ENCODE data around the gene SLC6A16.
"Not testable (repeated sequence)": the region's sequence is repeated elsewhere in the genome, so short reads cannot be mapped to it uniquely, and the experiment has no call there.

Gene SLC6A16

GRCh38 chr19:49331187-49331586 lies 6.2 kb upstream of the SLC6A16 start:
- not testable (repeated sequence) for DNase-seq (ENCODE audit: low read depth)

- DNase-seq (ENCODE audit: low read depth), result no peak
These were observed 3.8 kb upstream of the SLC6A16 start for GRCh38 chr19:49328741-49329140.

GRCh38 chr19:49327878-49328544 lies 3.0 kb upstream of the SLC6A16 start:
- DNase-seq (ENCODE audit: low read depth), result no peak

- DNase-seq (ENCODE audit: low read depth), result no peak
These were observed 1.2 kb upstream of the SLC6A16 start for GRCh38 chr19:49326165-49326704.

- not testable (repeated sequence) for DNase-seq (ENCODE audit: low read depth)
These were observed 765 bp upstream of the SLC6A16 start for GRCh38 chr19:49325756-49326155.

- DNase-seq (ENCODE audit: low read depth), result no peak
These were observed 6.7 kb downstream of the SLC6A16 start for GRCh38 chr19:49318296-49318695.

DNA sequence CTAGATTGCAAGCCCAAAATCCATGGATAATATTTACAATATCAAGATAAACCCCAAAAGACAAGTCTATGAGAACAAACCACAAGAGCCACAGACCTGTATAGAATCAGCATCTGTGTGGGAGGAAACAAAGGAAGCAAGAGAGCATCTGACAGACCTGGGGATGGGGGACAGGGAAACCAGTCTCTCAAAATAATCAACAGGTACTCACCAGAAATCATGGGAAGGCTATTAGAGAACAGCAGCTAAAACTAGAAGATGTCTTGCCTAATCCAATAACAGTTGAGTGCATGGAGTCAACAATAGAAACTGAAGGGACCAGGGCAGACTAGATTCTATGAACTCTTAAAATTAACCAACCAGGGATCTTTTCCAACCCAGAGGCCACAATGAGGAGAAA lies 8.7 kb downstream of the SLC6A16 start:
- DNase-seq (ENCODE audit: low read depth), result no peak

- DNase-seq (ENCODE audit: low read depth), result no peak
These were observed 9.9 kb downstream of the SLC6A16 start for GRCh38 chr19:49315111-49315510.

- DNase-seq (ENCODE audit: low read depth), result no peak
These were observed 15.9 kb downstream of the SLC6A16 start for GRCh38 chr19:49309087-49309486.

DNA sequence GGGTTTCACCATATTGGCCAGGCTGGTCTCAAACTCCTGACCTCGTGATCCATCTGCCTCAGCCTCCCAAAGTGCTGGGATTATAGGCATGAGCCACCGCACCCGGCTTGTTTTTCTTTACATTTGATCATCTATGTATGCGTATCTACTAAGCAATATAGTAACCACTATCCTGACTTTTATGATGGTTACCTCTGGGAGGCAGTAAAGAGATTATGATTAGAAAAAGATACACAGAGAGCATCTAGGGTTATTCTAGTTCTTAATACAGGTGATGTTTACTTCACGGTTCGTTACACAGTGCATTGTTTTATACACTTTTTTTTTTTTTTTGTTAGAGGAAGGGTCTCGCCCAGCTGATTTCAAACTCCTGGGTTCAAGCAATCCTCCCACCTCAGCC lies 18.3 kb downstream of the SLC6A16 start:
- DNase-seq (ENCODE audit: low read depth), result not testable (repeated sequence)

DNA sequence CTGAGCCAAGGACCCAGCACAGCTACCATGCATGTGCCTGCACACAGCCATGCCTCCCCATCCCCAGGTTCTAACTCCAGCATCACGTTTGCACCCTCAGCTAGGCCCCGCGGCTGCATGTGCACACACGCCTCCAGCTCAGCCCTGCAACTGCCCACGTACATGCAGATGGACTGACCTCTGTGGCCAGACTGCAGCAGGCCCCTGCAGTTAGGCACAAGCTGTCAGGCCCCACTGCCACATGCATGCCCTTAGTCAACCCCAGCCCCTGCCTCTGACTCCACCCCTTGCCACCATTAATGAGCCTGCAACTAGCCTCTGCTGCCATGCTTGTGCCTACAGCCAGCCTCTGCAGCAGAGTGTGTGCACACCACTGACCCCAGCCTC lies 23.1 kb downstream of the SLC6A16 start:
- DNase-seq (ENCODE audit: low read depth), result no peak

GRCh38 chr19:49301165-49301865 lies 23.7 kb downstream of the SLC6A16 start:
- DNase-seq (ENCODE audit: low read depth), result peak; percentile 24

- DNase-seq (ENCODE audit: low read depth), result not testable (repeated sequence)
These were observed 26.3 kb downstream of the SLC6A16 start for GRCh38 chr19:49298653-49299052.

DNA sequence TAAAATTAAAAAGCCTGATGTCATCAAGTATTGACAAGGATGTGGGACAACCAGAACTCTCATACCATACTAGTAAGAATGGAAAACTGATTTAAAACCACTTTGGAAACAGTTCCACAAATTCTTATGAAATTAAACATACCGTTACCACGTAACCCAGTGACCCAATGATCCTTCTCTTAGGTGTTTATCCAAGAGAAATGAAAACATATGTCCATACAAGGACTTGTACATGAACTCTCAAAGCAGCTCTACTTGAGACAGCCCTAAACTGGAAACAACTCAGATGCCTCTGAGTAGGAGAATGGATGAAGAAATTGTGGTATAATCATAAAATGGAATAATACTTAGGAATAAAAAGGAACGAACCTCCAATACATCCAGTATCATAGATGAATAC lies 27.6 kb downstream of the SLC6A16 start:
- no peak for DNase-seq (ENCODE audit: low read depth)

GRCh38 chr19:49295208-49295880 lies 29.6 kb downstream of the SLC6A16 start:
- no peak for DNase-seq (ENCODE audit: low read depth)

- DNase-seq (ENCODE audit: low read depth), result no peak
These were observed 30.6 kb downstream of the SLC6A16 start for GRCh38 chr19:49294401-49294800.

DNA sequence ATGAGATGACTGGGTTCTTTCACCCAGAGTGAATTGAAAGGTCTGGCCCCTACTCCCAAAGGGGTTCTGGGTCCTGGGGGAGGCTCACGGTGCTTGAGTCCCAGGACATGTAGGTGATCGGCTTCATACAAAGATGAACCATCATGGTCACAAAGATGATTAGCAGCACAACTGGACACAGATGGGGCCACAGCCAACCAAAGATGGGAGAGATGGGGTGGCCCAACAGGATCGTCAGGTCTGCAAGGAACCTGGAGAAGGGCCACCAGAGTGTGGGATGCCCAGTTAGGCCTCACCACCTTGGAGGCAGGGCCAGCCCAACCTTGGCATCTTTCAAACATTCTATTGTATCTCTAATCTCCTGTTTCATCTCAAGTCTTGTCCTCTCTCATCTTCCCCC lies 34.5 kb downstream of the SLC6A16 start:
- DNase-seq (ENCODE audit: low read depth), result no peak

DNA sequence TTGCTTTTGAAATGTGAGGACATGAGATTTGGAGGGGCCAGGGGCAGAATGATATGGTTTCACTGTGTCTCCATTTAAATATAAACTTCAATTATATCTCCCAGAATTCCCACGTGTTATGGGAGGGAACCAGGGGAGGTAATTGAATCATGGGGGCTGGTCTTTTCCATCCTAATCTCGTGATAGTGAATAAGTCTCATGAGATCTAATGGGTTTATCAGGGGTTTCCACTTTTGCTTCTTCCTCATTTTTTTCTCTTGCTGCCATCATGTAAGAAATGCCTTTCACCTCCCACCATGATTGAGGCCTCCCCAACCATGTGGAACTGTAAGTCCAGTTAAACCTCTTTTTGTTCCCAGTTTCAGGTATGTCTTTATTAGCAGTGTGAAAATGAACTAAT lies 35.7 kb downstream of the SLC6A16 start:
- not testable (repeated sequence) for DNase-seq (ENCODE audit: low read depth)

- DNase-seq (ENCODE audit: low read depth), result not testable (repeated sequence)
These were observed 36.8 kb downstream of the SLC6A16 start for GRCh38 chr19:49288205-49288604.

GRCh38 chr19:49287141-49287770 lies 37.7 kb downstream of the SLC6A16 start:
- no peak for DNase-seq (ENCODE audit: low read depth)

DNA sequence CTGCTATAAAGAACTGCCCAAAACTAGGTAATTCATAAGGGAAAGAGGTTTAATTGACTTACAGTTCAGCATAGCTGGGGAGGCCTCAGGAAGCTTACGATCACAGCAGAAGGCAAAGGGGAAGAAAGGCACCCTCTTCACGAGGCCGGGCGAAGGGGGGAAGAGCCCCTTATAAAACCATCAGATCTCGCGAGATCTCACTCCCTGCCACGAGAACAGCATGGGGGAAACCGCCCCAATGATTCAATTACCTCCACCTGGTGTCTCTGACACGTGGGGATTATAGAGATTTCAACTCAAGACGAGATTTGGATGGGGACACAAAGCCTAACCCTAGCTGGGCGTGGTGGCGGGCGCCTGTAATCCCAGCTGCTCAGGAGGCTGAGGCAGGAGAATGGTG lies 42.8 kb downstream of the SLC6A16 start:
- DNase-seq (ENCODE audit: low read depth), result no peak

- DNase-seq (ENCODE audit: low read depth), result no peak
These were observed 52.8 kb downstream of the SLC6A16 start for GRCh38 chr19:49272204-49272603.
